A673 (cell line): ENCODE data around the gene RELN. TPM values are rescaled to one million over a fixed set of nuclear protein-coding genes. Genes with fewer than 3 reads are reported as not detected.

Source experiments
- BruUV-seq: library from RNA; stranded (reverse); fragments of 400-500 nt; replicated peaks from 2 replicates; lab custom pipeline; 2021; lab: Mats Ljungman, UMichigan
- CTCF ChIA-PET: fragments of 300-600 bp; sonication (Branson Sonifier 250); formaldehyde crosslinking; loops from one replicate; lab custom pipeline; 2022; ENCODE audit warnings: antibody characterized with exemption; lab: Charles Lee
- POLR2A ChIA-PET: fragments of 300-600 bp; sonication (Branson Sonifier 250); formaldehyde crosslinking; loops from one replicate; lab custom pipeline; 2022; ENCODE audit warnings: antibody characterized with exemption; ENCODE audit not compliant: low non-redundant PET; lab: Charles Lee
- DNase-seq: peaks from one replicate; pipeline ENCODE4 v3.0.0-alpha.2; 2015; ENCODE audit warnings: low spot score
- H3K27ac ChIP-seq: fragments of 200-600 bp; sonication (generic); 2 replicates; pipeline ENCODE4 v1.5.1; 2016; ENCODE audit warnings: mixed run types, low read depth, mild to moderate bottlenecking, mixed read lengths, antibody characterized with exemption, low read length; ENCODE audit not compliant: poor library complexity, severe bottlenecking
- H3K27me3 ChIP-seq: fragments of 200-600 bp; sonication (generic); replicated peaks from 2 replicates; pipeline ENCODE4 v1.6.1; 2017; ENCODE audit warnings: mixed run types, low read depth, mild to moderate bottlenecking, mixed read lengths, antibody characterized with exemption, low read length; ENCODE audit not compliant: insufficient read depth, poor library complexity
- H3K36me3 ChIP-seq: fragments of 200-600 bp; sonication (generic); 2 replicates; pipeline ENCODE4 v1.6.1; 2016; ENCODE audit warnings: mixed run types, mild to moderate bottlenecking, mixed read lengths, antibody characterized with exemption, low read length; ENCODE audit not compliant: insufficient read depth, poor library complexity, severe bottlenecking
- H3K4me1 ChIP-seq: fragments of 200-600 bp; sonication (generic); 2 replicates; pipeline ENCODE4 v1.6.1; 2017; ENCODE audit warnings: mixed run types, mild to moderate bottlenecking, mixed read lengths, antibody characterized with exemption, low read length; ENCODE audit not compliant: insufficient read depth, poor library complexity, severe bottlenecking
- H3K4me3 ChIP-seq: fragments of 200-600 bp; sonication (generic); 2 replicates; pipeline ENCODE4 v1.5.1; 2016; ENCODE audit warnings: low read depth, mixed run types, mild to moderate bottlenecking, mixed read lengths, low read length; ENCODE audit not compliant: poor library complexity, severe bottlenecking
- H3K9me3 ChIP-seq: fragments of 200-600 bp; sonication (generic); 2 replicates; pipeline ENCODE4 v1.6.1; 2016; ENCODE audit warnings: mixed run types, low read depth, mild to moderate bottlenecking, mixed read lengths, antibody characterized with exemption, low read length; ENCODE audit not compliant: poor library complexity, severe bottlenecking
- CTCF ChIP-seq: fragments of 300-800, 200-600 bp; sonication (generic); conservative IDR thresholded peaks from 2 replicates; pipeline ENCODE4 v1.5.1; 2017; ENCODE audit warnings: low read depth, mild to moderate bottlenecking, antibody characterized with exemption, low read length, moderate library complexity, mixed read lengths
- EZH2 ChIP-seq: fragments of 200-600 bp; sonication (generic); IDR thresholded peaks from 2 replicates; pipeline ENCODE4 v1.6.1; 2017; ENCODE audit warnings: borderline replicate concordance, low read depth, mild to moderate bottlenecking, mixed read lengths, antibody characterized with exemption, low read length; ENCODE audit not compliant: poor library complexity, severe bottlenecking
- intact Hi-C: fragments of 100-400 bp; cut with micrococcal nuclease; formaldehyde crosslinking; loops from one replicate; pipeline ENCODE4 v1.10.0; 2022; ENCODE audit not compliant: unreplicated experiment
- total RNA-seq: library from RNA; stranded (reverse); gene quantifications from 2 replicates; pipeline ENCODE4 v1.2.3, GENCODE V29; 2021

RELN gene
- total RNA-seq, 1 experiment from 2014 or later: not detected

- intact Hi-C loops: no loop called here
- no peak overlapping the region for H3K4me3 ChIP-seq
- DNase-seq: no peak
- H3K9me3 ChIP-seq: no peaks in the 10 kb centered on the region
- ChIA-PET CTCF (no interaction called here), POLR2A (no interaction called here)
- no peaks in the 10 kb centered on the region for H3K36me3 ChIP-seq
- no peak overlapping the region for H3K27ac ChIP-seq
- no TSS peak for BruUV-seq
- H3K4me1 ChIP-seq: no peaks in the 10 kb centered on the region
- no peak for TF ChIP-seq CTCF
- no peak for TF ChIP-seq EZH2
- peaks cover 86% of the 10 kb centered on the region for H3K27me3 ChIP-seq
Measured at GRCh38 chr7:103474956-103475355, 514.5 kb downstream of the RELN start.

GRCh38 chr7:103469095-103469948 lies 520.1 kb downstream of the RELN start:
- intact Hi-C loops: no loop called here
- Histone ChIP-seq H3K27ac (no peak overlapping the region), H3K4me3 (no peak overlapping the region), H3K9me3 (no peaks in the 10 kb centered on the region), H3K4me1 (no peaks in the 10 kb centered on the region), H3K36me3 (no peaks in the 10 kb centered on the region), H3K27me3 (peaks cover 79% of the 10 kb centered on the region)
- TF ChIP-seq CTCF: no peak
- TF ChIP-seq EZH2: no peak
- CTCF ChIA-PET: no interaction called here
- no peak for DNase-seq
- no TSS peak for BruUV-seq
- POLR2A ChIA-PET: no interaction called here

GRCh38 chr7:103466814-103467213 lies 522.6 kb downstream of the RELN start:
- BruUV-seq: no TSS peak

More at GRCh38 chr7:103466814-103467213, 522.6 kb downstream of the RELN start:
- DNase-seq: no peak
- TF ChIP-seq EZH2 (no peak), CTCF (no peak)
- Histone ChIP-seq H3K9me3 (no peaks in the 10 kb centered on the region), H3K27me3 (peaks cover 73% of the 10 kb centered on the region), H3K4me3 (no peak overlapping the region), H3K4me1 (no peaks in the 10 kb centered on the region), H3K36me3 (no peaks in the 10 kb centered on the region), H3K27ac (no peak overlapping the region)
- intact Hi-C loops: no loop called here
- ChIA-PET POLR2A (no interaction called here), CTCF (no interaction called here)
